Lung (tissue), 12 donors: ENCODE results near the gene FRYL. TPM values are rescaled to one million over a fixed set of nuclear protein-coding genes. Genes with fewer than 3 reads are reported as not detected.
A peak's percentile ranks its signal among the peaks of the same experiment; 100 is the strongest.
"Not testable (repeated sequence)": the region's sequence is repeated elsewhere in the genome, so short reads cannot be mapped to it uniquely, and the experiment has no call there.

Source experiments
- ATAC-seq: fragments of 200-7000 bp; cut with Tn5 transposase; one replicate; pipeline ENCODE4 v1.9.1; 2020; ENCODE audit warnings: moderate number of reproducible peaks; ENCODE audit not compliant: insufficient read depth, low FRiP score
- DNase-seq, 3 donors: peaks; one replicate each; pipeline ENCODE4 v3.0.0-alpha.2; 2013 to 2017
- H3K27ac ChIP-seq, 2 donors: one replicate each; pipeline ENCODE4 v1.5.1; 2013; ENCODE audit warnings: mild to moderate bottlenecking in 2 of 2, moderate library complexity in 2 of 2, control low read depth in 1 of 2, inconsistent platforms in 1 of 2, low read depth in 1 of 2, low read length in 1 of 2
- H3K27me3 ChIP-seq, 3 donors: one replicate each; pipeline ENCODE4 v1.5.1; 2013; ENCODE audit warnings: low read length in 2 of 3; ENCODE audit not compliant: control insufficient read depth in 3 of 3, insufficient read depth in 3 of 3
- H3K36me3 ChIP-seq, 4 donors: one replicate each; pipeline ENCODE4 v1.5.1; 2013; ENCODE audit warnings: low read length in 4 of 4, mild to moderate bottlenecking in 1 of 4, moderate library complexity in 1 of 4; ENCODE audit not compliant: control insufficient read depth in 4 of 4, insufficient read depth in 4 of 4
- H3K4me1 ChIP-seq, 5 donors: one replicate each; pipeline ENCODE4 v1.5.1; 2013; ENCODE audit warnings: low read length in 5 of 5, mild to moderate bottlenecking in 2 of 5, moderate library complexity in 1 of 5; ENCODE audit not compliant: control insufficient read depth in 5 of 5, insufficient read depth in 5 of 5
- H3K4me3 ChIP-seq: one replicate; pipeline ENCODE4 v1.5.1; 2013; ENCODE audit warnings: mild to moderate bottlenecking, control low read depth, moderate library complexity
- H3K9ac ChIP-seq, 2 donors: one replicate each; pipeline ENCODE4 v1.5.1; 2013; ENCODE audit warnings: low read length in 2 of 2, control low read depth in 1 of 2; ENCODE audit not compliant: insufficient read depth in 1 of 2
- H3K9me3 ChIP-seq, 4 donors: one replicate each; pipeline ENCODE4 v1.5.1; 2013; ENCODE audit warnings: low read length in 3 of 4, mild to moderate bottlenecking in 1 of 4, moderate library complexity in 1 of 4; ENCODE audit not compliant: control insufficient read depth in 4 of 4, insufficient read depth in 3 of 4
- CTCF ChIP-seq: IDR thresholded peaks from 2 replicates; pipeline ENCODE4 v1.5.1; 2012; ENCODE audit warnings: mild to moderate bottlenecking; ENCODE audit errors: control extremely low read depth, extremely low read depth
- WGBS, 2 donors: extraction: QIAGEN DNeasy Blood & Tissue Kit; methylation state at CpG; one replicate each; pipeline ENCODE4 v1.1.7; 2013; 5-methylcytosine and 5-hydroxymethylcytosine counted together
- polyA plus RNA-seq, 2 donors: library from polyadenylated mRNA; stranded (reverse); fragments of 200-250 nt; gene quantifications; one replicate each; pipeline ENCODE4 v1.2.1, GENCODE V29; 2013
- total RNA-seq, 2 donors: library from RNA; depleted of rRNA in 1 of 2; stranded (reverse); fragments of >200 nt in 1 of 2; gene quantifications; one replicate each; pipeline ENCODE4 v1.2.1, GENCODE V29; 2014 to 2021
- donor health status: control.
- donor health status: control.
- donor health status: Bipolar disorder and iron deficiency.
- donor health status: healthy.
- donor health status: DM: yes; HTN: yes; CAD: no.

Gene FRYL
- total and polyA plus RNA-seq, 4 donors = 12.6 to 188 (median 31.7) TPM

GRCh38 chr4:48641401-48641800, 138.7 kb downstream of the FRYL start:
- Histone ChIP-seq H3K36me3 (no peaks in the 10 kb centered on the region), H3K27ac (no peak overlapping the region), H3K4me3 (no peak overlapping the region), H3K27me3 (no peaks in the 10 kb centered on the region), H3K4me1 (peaks cover 0 to 21% (median 9%) of the 10 kb centered on the region in 5 donors), H3K9me3 (no peaks in the 10 kb centered on the region), H3K9ac (no peak overlapping the region)
- ATAC-seq (no peak), DNase-seq (no peak)
- no peak for TF ChIP-seq CTCF
- WGBS, 2 donors = 79 to 81% methylated on average over 4 of the region's 4 CpGs

GRCh38 chr4:48640699-48641098, 139.4 kb downstream of the FRYL start:
- TF ChIP-seq CTCF = no peak
- H3K9ac ChIP-seq = no peak overlapping the region
- peaks cover 0 to 24% (median 9%) of the 10 kb centered on the region in 5 donors for H3K4me1 ChIP-seq

DNA sequence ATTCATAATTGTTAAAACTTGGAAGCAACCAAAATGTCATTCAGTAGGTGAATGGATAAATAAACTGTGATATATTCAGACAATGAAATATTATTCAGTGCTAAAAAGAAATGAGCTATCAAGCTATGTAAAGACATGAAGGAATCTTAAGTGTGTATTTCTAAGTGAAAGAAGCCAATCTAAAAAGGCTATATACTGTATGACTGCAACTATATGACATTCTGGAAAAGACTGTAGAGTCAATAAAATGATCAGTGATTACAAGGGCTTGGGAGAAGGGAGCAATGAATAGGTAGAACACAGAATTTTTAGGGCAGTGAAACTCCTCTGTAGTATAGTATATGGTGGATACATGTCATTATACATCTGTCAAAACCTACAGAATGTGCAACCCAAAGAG, 139.9 kb downstream of the FRYL start:
- Histone ChIP-seq H3K36me3 (no peaks in the 10 kb centered on the region), H3K27ac (no peak overlapping the region), H3K9me3 (no peaks in the 10 kb centered on the region), H3K9ac (no peak overlapping the region), H3K27me3 (no peaks in the 10 kb centered on the region), H3K4me1 (peaks cover 3 to 27% (median 9%) of the 10 kb centered on the region in 5 donors), H3K4me3 (no peak overlapping the region)
- no peak for DNase-seq
- no peak for TF ChIP-seq CTCF
- ATAC-seq = no peak

More at GRCh38 chr4:48640699-48641098, 139.4 kb downstream of the FRYL start:
- no peak overlapping the region for H3K4me3 ChIP-seq
- H3K36me3 ChIP-seq = no peaks in the 10 kb centered on the region
- peak overlapping the region in 1 of 2 donors; percentile 60 for H3K27ac ChIP-seq
- ATAC-seq (no peak), DNase-seq (no peak)
- H3K9me3 ChIP-seq = no peaks in the 10 kb centered on the region
- 56 to 82% methylated on average over 2 of the region's 2 CpGs for WGBS, 2 donors
- no peaks in the 10 kb centered on the region for H3K27me3 ChIP-seq

GRCh38 chr4:48639807-48640206, 140.3 kb downstream of the FRYL start:
- no peak for ATAC-seq
- no peak for TF ChIP-seq CTCF
- Histone ChIP-seq H3K27ac (no peak overlapping the region), H3K27me3 (no peaks in the 10 kb centered on the region), H3K9ac (no peak overlapping the region), H3K4me3 (no peak overlapping the region), H3K9me3 (no peaks in the 10 kb centered on the region), H3K4me1 (peaks cover 3 to 27% (median 9%) of the 10 kb centered on the region in 5 donors), H3K36me3 (no peaks in the 10 kb centered on the region)
- DNase-seq = no peak
- 71 to 79% methylated on average over 3 of the region's 3 CpGs for WGBS, 2 donors

DNA sequence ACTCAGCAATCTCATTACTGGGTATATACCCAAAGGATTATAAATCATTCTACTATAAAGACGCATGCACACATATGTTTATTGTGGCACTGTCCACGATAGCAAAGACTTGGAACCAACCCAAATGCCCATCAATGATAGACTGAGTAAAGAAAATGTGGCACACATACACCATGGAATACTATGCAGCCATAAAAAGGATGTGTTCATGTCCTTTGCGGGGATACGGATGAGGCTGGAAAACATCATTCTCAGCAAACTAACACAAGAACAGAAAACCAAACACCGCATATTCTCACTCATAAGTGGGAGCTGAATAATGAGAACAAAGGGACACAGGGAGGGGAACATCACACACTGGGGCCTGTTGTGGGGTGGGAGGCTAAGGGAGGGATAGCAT, 141.5 kb downstream of the FRYL start:
- not testable (repeated sequence) for H3K27ac ChIP-seq, DNase-seq, H3K36me3 ChIP-seq, H3K4me3 ChIP-seq, ATAC-seq, H3K9me3 ChIP-seq, H3K27me3 ChIP-seq, H3K9ac ChIP-seq
- WGBS, 2 donors = 89 to 94% methylated on average over 5 of the region's 5 CpGs
- H3K4me1 ChIP-seq = peaks cover 3 to 27% (median 9%) of the 10 kb centered on the region in 5 donors
